ENCODE measurements around the gene LRP1B.

LRP1B gene

GRCh38 chr2:141384676-141385075 lies 746.1 kb downstream of the LRP1B start:
- peak; percentile 61 for DNase-seq

GRCh38 chr2:141381946-141382345 lies 748.9 kb downstream of the LRP1B start:
- no peak for DNase-seq

- no peak for DNase-seq
Observed at GRCh38 chr2:141380008-141380979, 750.5 kb downstream of the LRP1B start.

GRCh38 chr2:141364821-141365220 lies 766.0 kb downstream of the LRP1B start:
- no peak for DNase-seq

- no peak for DNase-seq
Observed at GRCh38 chr2:141362311-141362710, 768.5 kb downstream of the LRP1B start.

- DNase-seq, result no peak
Observed at GRCh38 chr2:141348481-141348880, 782.3 kb downstream of the LRP1B start.

- DNase-seq, result peak; percentile 96
Observed at GRCh38 chr2:141341444-141341843, 789.4 kb downstream of the LRP1B start.

- peak; percentile 86 for DNase-seq
Observed at GRCh38 chr2:141331127-141331526, 799.7 kb downstream of the LRP1B start.

GRCh38 chr2:141329964-141330363 lies 800.9 kb downstream of the LRP1B start:
- DNase-seq, result no peak

- DNase-seq, result no peak
Observed at GRCh38 chr2:141323571-141323970, 807.2 kb downstream of the LRP1B start.

GRCh38 chr2:141317986-141318385 lies 812.8 kb downstream of the LRP1B start:
- no peak for DNase-seq

GRCh38 chr2:141316606-141317005 lies 814.2 kb downstream of the LRP1B start:
- no peak for DNase-seq

GRCh38 chr2:141316103-141316502 lies 814.7 kb downstream of the LRP1B start:
- no peak for DNase-seq

GRCh38 chr2:141313972-141314371 lies 816.8 kb downstream of the LRP1B start:
- DNase-seq, result no peak

- no peak for DNase-seq
Observed at GRCh38 chr2:141311430-141311829, 819.4 kb downstream of the LRP1B start.

- no peak for DNase-seq
Observed at GRCh38 chr2:141306368-141306767, 824.4 kb downstream of the LRP1B start.

- no peak for DNase-seq
Observed at GRCh38 chr2:141301551-141301950, 829.3 kb downstream of the LRP1B start.

- no peak for DNase-seq
Observed at GRCh38 chr2:141280037-141280436, 850.8 kb downstream of the LRP1B start.

- DNase-seq, result no peak
Observed at GRCh38 chr2:141271346-141271745, 859.5 kb downstream of the LRP1B start.

GRCh38 chr2:141264848-141265247 lies 866.0 kb downstream of the LRP1B start:
- no peak for DNase-seq

- DNase-seq, result no peak
Observed at GRCh38 chr2:141260911-141261310, 869.9 kb downstream of the LRP1B start.

GRCh38 chr2:141259683-141260082 lies 871.1 kb downstream of the LRP1B start:
- DNase-seq, result no peak

- DNase-seq, result no peak
Observed at GRCh38 chr2:141242008-141242407, 888.8 kb downstream of the LRP1B start.

GRCh38 chr2:141226560-141226959 lies 904.3 kb downstream of the LRP1B start:
- DNase-seq, result no peak

- no peak for DNase-seq
Observed at GRCh38 chr2:141207036-141207385, 923.8 kb downstream of the LRP1B start.
